ENCODE results near the gene GGT6. TPM values are rescaled to one million over a fixed set of nuclear protein-coding genes. Genes with fewer than 3 reads are reported as not detected.

Gene GGT6, protein sequence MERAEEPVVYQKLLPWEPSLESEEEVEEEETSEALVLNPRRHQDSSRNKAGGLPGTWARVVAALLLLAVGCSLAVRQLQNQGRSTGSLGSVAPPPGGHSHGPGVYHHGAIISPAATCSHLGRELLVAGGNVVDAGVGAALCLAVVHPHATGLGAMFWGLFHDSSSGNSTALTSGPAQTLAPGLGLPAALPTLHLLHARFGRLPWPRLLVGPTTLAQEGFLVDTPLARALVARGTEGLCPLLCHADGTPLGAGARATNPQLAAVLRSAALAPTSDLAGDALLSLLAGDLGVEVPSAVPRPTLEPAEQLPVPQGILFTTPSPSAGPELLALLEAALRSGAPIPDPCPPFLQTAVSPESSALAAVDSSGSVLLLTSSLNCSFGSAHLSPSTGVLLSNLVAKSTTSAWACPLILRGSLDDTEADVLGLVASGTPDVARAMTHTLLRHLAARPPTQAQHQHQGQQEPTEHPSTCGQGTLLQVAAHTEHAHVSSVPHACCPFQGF
- not detected for total RNA-seq

GRCh38 chr17:4560421-4560820 lies at the start of gene GGT6:
Gene GGT6 (minus strand): TSS chr17:4560577. CDS start chr17:4560521, 56 bp downstream.

GRCh38 chr17:4584101-4584916 lies 23.9 kb upstream of the GGT6 start, which contains the start of gene SMTNL2:
Gene SMTNL2 (plus strand): TSS chr17:4584529. CDS start chr17:4584606, 77 bp downstream.

GRCh38 chr17:4554997-4555799 lies 5.2 kb downstream of the GGT6 start, which contains the start of gene MYBBP1A:
Gene MYBBP1A (minus strand): TSS chr17:4555384. CDS start chr17:4555324, 60 bp downstream.

Other genes starting within 250 kb of the GGT6 start
- 42.9 TPM for gene UBE2G1, start 193.9 kb downstream of the GGT6 start, total RNA-seq
- not detected for gene SPNS3, start 126.6 kb downstream of the GGT6 start, total RNA-seq
- gene SPNS2, start 61.7 kb downstream of the GGT6 start, total RNA-seq = 16.3 TPM
- 35.4 TPM for gene MYBBP1A, start 5.2 kb downstream of the GGT6 start, total RNA-seq
- 5.6 TPM for gene SMTNL2, start 24.0 kb upstream of the GGT6 start, total RNA-seq
- not detected for gene ALOX15, start 81.1 kb upstream of the GGT6 start, total RNA-seq
- gene PELP1, start 143.6 kb upstream of the GGT6 start, total RNA-seq = 46.0 TPM
- gene ARRB2, start 150.1 kb upstream of the GGT6 start, total RNA-seq = 22.5 TPM
- 8.8 TPM for gene MED11, start 170.9 kb upstream of the GGT6 start, total RNA-seq
- gene ZMYND15, start 179.3 kb upstream of the GGT6 start, total RNA-seq = not detected
- gene CXCL16, start 179.4 kb upstream of the GGT6 start, total RNA-seq = 0.63 TPM
- not detected for gene TM4SF5, start 211.3 kb upstream of the GGT6 start, total RNA-seq
- gene VMO1, start 225.8 kb upstream of the GGT6 start, total RNA-seq = not detected
- gene GLTPD2, start 228.4 kb upstream of the GGT6 start, total RNA-seq = not detected
- 56.7 TPM for gene PSMB6, start 235.6 kb upstream of the GGT6 start, total RNA-seq
- gene PLD2, start 246.6 kb upstream of the GGT6 start, total RNA-seq = 28.5 TPM

Measured in parietal lobe (tissue), 1 donor.